ENCODE data around the gene CAPN3. TPM values are rescaled to one million over a fixed set of nuclear protein-coding genes. Genes with fewer than 3 reads are reported as not detected.
A peak's percentile ranks its signal among the peaks of the same experiment; 100 is the strongest.
"Not testable (repeated sequence)": the region's sequence is repeated elsewhere in the genome, so short reads cannot be mapped to it uniquely, and the experiment has no call there.

CAPN3 gene
- 8.4 TPM for polyA plus RNA-seq (2013)

DNA sequence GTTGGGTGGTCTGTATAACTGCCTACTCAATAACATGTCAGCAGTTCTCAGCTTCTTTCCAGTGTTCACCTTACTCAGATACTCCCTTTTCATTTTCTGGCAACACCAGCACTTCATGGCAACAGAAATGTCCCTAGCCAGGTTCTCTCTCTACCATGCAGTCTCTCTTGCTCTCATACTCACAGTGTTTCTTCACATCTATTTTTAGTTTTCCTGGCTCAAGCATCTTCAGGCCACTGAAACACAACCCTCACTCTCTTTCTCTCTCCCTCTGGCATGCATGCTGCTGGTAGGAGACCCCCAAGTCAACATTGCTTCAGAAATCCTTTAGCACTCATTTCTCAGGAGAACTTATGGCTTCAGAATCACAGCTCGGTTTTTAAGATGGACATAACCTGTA is at the start of gene CAPN3:
TSS of gene CAPN3 (plus strand) at position 253 of the 400 bp plus-strand sequence. CDS start 305 bp downstream, outside the sequence.
- Histone ChIP-seq H3K4me3 (ENCODE audit: control insufficient read depth in 1 of 7, extremely low read depth in 1 of 7, insufficient read depth in 4 of 7, low read depth in 2 of 7, low read length in 6 of 7) (no peak within 1 kb of the TSS), H3K36me3 (ENCODE audit: control insufficient read depth in 4 of 4, insufficient read depth in 4 of 4, low read length in 3 of 4) (peaks cover 0 to 16% (median 6%) of the 10 kb centered on the region in 4 experiments), H3K4me1 (ENCODE audit: control extremely low read depth in 1 of 4, control insufficient read depth in 4 of 4, insufficient read depth in 4 of 4, low read length in 3 of 4) (peaks cover 0 to 12% (median 3%) of the 10 kb centered on the region in 4 experiments), H3K9me3 (ENCODE audit: control extremely low read depth in 1 of 5, control insufficient read depth in 4 of 5, insufficient read depth in 2 of 5, low read depth in 1 of 5, low read length in 4 of 5) (no peaks in the 10 kb centered on the region), H3K27ac (ENCODE audit: insufficient read depth in 1 of 2, low read depth in 1 of 2, low read length in 2 of 2, poor library complexity in 1 of 2, severe bottlenecking in 2 of 2) (no peak within 1 kb of the TSS), H3K27me3 (replicated peaks in 2 of 5; ENCODE audit: control insufficient read depth in 4 of 5, insufficient read depth in 5 of 5, low read length in 4 of 5) (no peaks in the 10 kb centered on the region)
- WGBS (ENCODE audit: insufficient coverage) = 90% methylated on average over 1 of the region's 1 CpG
- ChIA-PET CTCF (no interaction called here), POLR2A (no interaction called here)
- DNase-seq = no peak

DNA sequence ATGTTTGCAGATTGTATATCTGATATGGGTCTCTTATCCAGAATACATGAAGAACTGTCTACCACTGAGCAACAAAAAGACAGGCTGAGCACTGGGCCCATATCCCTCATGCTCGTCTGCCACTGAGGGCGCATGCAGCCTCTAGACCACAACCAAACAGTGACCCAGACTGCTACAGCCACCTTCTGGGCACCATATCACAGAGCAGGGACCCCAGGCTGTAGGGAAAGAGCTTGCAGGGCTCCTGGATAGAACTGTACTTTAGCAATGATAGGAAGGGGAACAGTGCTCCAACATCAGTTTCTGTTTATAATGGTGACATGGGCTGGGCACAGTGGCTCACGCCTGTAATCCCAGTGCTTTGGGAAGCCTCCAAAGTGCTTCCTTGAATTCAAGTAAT is 45.8 kb upstream of the CAPN3 start:
- H3K4me1 ChIP-seq (ENCODE audit: control extremely low read depth in 1 of 4, control insufficient read depth in 4 of 4, insufficient read depth in 4 of 4, low read length in 3 of 4) = no peaks in the 10 kb centered on the region
- WGBS (ENCODE audit: insufficient coverage) = 64% methylated on average over 3 of the region's 3 CpGs
- ChIA-PET POLR2A (no interaction called here), CTCF (no interaction called here)
- H3K27me3 ChIP-seq (replicated peaks in 2 of 5; ENCODE audit: control insufficient read depth in 4 of 5, insufficient read depth in 5 of 5, low read length in 4 of 5) = no peaks in the 10 kb centered on the region
- peaks cover 4 to 31% (median 12%) of the 10 kb centered on the region in 4 experiments for H3K36me3 ChIP-seq (ENCODE audit: control insufficient read depth in 4 of 4, insufficient read depth in 4 of 4, low read length in 3 of 4)
- no peak overlapping the region for H3K27ac ChIP-seq (ENCODE audit: insufficient read depth in 1 of 2, low read depth in 1 of 2, low read length in 2 of 2, poor library complexity in 1 of 2, severe bottlenecking in 2 of 2)
- DNase-seq = peak in 1 of 3 donors; percentile 2
- no peaks in the 10 kb centered on the region for H3K9me3 ChIP-seq (ENCODE audit: control extremely low read depth in 1 of 5, control insufficient read depth in 4 of 5, insufficient read depth in 2 of 5, low read depth in 1 of 5, low read length in 4 of 5)
- no peak overlapping the region for H3K4me3 ChIP-seq (ENCODE audit: control insufficient read depth in 1 of 7, extremely low read depth in 1 of 7, insufficient read depth in 4 of 7, low read depth in 2 of 7, low read length in 6 of 7)

DNA sequence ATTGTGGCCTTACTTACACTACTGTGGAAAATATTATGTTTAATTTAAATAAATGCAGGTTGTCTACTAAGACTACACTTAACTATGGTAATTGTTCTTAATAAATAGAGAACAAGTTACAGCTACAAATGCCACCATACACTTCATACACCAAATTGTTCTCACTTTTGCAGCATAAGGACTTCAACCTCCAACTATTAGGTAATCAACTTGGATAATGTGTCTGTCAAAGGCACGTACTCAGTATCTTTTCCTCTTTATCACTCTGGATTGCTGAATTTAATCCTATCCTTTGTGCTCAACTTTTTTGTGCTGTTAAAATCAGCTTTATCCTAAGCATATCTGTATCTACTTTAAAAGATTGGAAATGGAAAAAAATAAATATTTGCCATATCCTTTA is 44.5 kb upstream of the CAPN3 start:
- Histone ChIP-seq H3K27me3 (replicated peaks in 2 of 5; ENCODE audit: control insufficient read depth in 4 of 5, insufficient read depth in 5 of 5, low read length in 4 of 5) (no peaks in the 10 kb centered on the region), H3K4me1 (ENCODE audit: control extremely low read depth in 1 of 4, control insufficient read depth in 4 of 4, insufficient read depth in 4 of 4, low read length in 3 of 4) (no peaks in the 10 kb centered on the region), H3K4me3 (ENCODE audit: control insufficient read depth in 1 of 7, extremely low read depth in 1 of 7, insufficient read depth in 4 of 7, low read depth in 2 of 7, low read length in 6 of 7) (no peak overlapping the region), H3K36me3 (ENCODE audit: control insufficient read depth in 4 of 4, insufficient read depth in 4 of 4, low read length in 3 of 4) (peaks cover 4 to 24% (median 12%) of the 10 kb centered on the region in 4 experiments), H3K9me3 (ENCODE audit: control extremely low read depth in 1 of 5, control insufficient read depth in 4 of 5, insufficient read depth in 2 of 5, low read depth in 1 of 5, low read length in 4 of 5) (no peaks in the 10 kb centered on the region), H3K27ac (ENCODE audit: insufficient read depth in 1 of 2, low read depth in 1 of 2, low read length in 2 of 2, poor library complexity in 1 of 2, severe bottlenecking in 2 of 2) (no peak overlapping the region)
- no CpG with 5 or more reads among the region's 1 CpG for WGBS (ENCODE audit: insufficient coverage)
- ChIA-PET CTCF (no interaction called here), POLR2A (no interaction called here)
- no peak for DNase-seq

DNA sequence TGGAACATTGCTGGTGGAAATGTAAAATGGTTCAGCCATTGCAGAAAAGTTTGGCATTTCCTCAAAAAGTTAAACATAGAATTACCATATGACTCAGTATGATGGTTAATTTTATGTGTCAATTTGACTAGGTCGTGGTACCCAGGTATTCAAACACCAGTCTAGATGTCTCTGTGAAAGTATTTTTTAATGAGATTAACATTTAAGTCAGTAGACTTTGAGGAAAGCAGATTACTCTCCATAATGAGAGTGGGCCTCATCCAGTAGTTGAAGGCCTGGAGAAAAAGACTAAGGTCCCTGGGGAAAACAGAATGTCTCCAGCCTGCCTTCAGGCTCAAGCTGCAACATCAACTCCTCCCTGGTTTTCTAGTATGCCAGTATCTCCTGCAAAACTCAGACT is 43.8 kb upstream of the CAPN3 start:
- CTCF ChIA-PET = no interaction called here
- peaks cover 4 to 20% (median 8%) of the 10 kb centered on the region in 4 experiments for H3K36me3 ChIP-seq (ENCODE audit: control insufficient read depth in 4 of 4, insufficient read depth in 4 of 4, low read length in 3 of 4)

DNA sequence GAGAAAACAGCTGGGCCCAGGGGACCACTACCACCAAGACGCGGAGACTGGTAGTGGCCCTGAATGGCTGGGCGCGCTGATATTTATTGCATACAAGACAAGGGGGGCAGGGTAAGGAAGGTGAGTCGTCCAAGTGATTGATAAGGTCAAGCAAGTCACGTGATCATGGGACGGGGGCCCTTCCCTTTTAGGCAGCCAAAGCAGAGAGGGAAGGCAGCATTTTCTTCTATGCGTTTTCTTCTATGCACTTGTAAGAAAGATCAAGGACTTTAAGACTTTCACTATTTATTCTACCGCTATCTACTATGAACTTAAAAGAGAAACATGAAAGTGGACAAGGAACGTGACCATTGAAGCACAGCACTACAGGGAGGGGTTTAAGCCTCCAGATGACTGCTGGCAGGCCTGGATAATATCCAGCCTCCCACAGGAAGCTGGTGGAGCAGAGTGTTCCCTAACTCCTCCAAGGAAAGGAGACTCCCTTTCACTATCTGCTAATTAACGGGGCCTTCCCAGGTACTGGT is 43.0 kb upstream of the CAPN3 start:
- H3K4me1 ChIP-seq (ENCODE audit: control extremely low read depth in 1 of 4, control insufficient read depth in 4 of 4, insufficient read depth in 4 of 4, low read length in 3 of 4); H3K4me3 ChIP-seq (ENCODE audit: control insufficient read depth in 1 of 7, extremely low read depth in 1 of 7, insufficient read depth in 4 of 7, low read depth in 2 of 7, low read length in 6 of 7); H3K27me3 ChIP-seq (replicated peaks in 2 of 5; ENCODE audit: control insufficient read depth in 4 of 5, insufficient read depth in 5 of 5, low read length in 4 of 5); DNase-seq; POLR2A ChIA-PET; H3K27ac ChIP-seq (ENCODE audit: insufficient read depth in 1 of 2, low read depth in 1 of 2, low read length in 2 of 2, poor library complexity in 1 of 2, severe bottlenecking in 2 of 2); H3K9me3 ChIP-seq (ENCODE audit: control extremely low read depth in 1 of 5, control insufficient read depth in 4 of 5, insufficient read depth in 2 of 5, low read depth in 1 of 5, low read length in 4 of 5): not testable (repeated sequence)
- CTCF ChIA-PET = interaction anchor here (1.1 kb wide), 1 partner anchor 9 kb away, joined by 3 read pairs; no protein-coding TSS in a partner anchor
- 66% methylated on average over 8 of the region's 11 CpGs for WGBS (ENCODE audit: insufficient coverage)
- peaks cover 0 to 11% (median 6%) of the 10 kb centered on the region in 4 experiments for H3K36me3 ChIP-seq (ENCODE audit: control insufficient read depth in 4 of 4, insufficient read depth in 4 of 4, low read length in 3 of 4)

More for the DNA sequence above, 43.8 kb upstream of the CAPN3 start:
- Histone ChIP-seq H3K4me3 (ENCODE audit: control insufficient read depth in 1 of 7, extremely low read depth in 1 of 7, insufficient read depth in 4 of 7, low read depth in 2 of 7, low read length in 6 of 7) (no peak overlapping the region), H3K27me3 (replicated peaks in 2 of 5; ENCODE audit: control insufficient read depth in 4 of 5, insufficient read depth in 5 of 5, low read length in 4 of 5) (no peaks in the 10 kb centered on the region), H3K4me1 (ENCODE audit: control extremely low read depth in 1 of 4, control insufficient read depth in 4 of 4, insufficient read depth in 4 of 4, low read length in 3 of 4) (no peaks in the 10 kb centered on the region), H3K9me3 (ENCODE audit: control extremely low read depth in 1 of 5, control insufficient read depth in 4 of 5, insufficient read depth in 2 of 5, low read depth in 1 of 5, low read length in 4 of 5) (no peaks in the 10 kb centered on the region), H3K27ac (ENCODE audit: insufficient read depth in 1 of 2, low read depth in 1 of 2, low read length in 2 of 2, poor library complexity in 1 of 2, severe bottlenecking in 2 of 2) (no peak overlapping the region)
- DNase-seq = no peak
- WGBS (ENCODE audit: insufficient coverage) = no CpG with 5 or more reads among the region's 1 CpG
- POLR2A ChIA-PET = no interaction called here

DNA sequence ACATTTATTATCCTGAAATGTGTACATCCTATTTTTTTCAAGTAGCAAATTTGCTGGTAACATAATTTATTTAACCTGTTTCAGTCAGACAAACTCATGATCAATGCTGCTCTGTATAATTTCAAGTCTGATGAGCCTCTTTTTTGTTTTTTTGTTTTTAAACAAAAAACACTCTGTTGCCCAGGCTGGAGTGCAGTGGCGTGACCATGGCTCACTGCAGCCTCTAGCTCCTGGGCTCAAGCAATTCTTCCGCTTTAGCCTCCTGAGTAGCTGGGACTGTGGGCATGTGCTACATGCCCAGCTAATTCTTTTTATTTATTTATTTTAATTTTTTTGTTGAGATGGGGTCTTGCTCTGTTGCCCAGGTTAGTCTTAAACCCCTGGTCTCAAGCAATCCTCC is 40.1 kb upstream of the CAPN3 start:
- POLR2A ChIA-PET = no interaction called here
- Histone ChIP-seq H3K27ac (ENCODE audit: insufficient read depth in 1 of 2, low read depth in 1 of 2, low read length in 2 of 2, poor library complexity in 1 of 2, severe bottlenecking in 2 of 2) (no peak overlapping the region), H3K4me3 (ENCODE audit: control insufficient read depth in 1 of 7, extremely low read depth in 1 of 7, insufficient read depth in 4 of 7, low read depth in 2 of 7, low read length in 6 of 7) (no peak overlapping the region), H3K27me3 (replicated peaks in 2 of 5; ENCODE audit: control insufficient read depth in 4 of 5, insufficient read depth in 5 of 5, low read length in 4 of 5) (no peaks in the 10 kb centered on the region), H3K9me3 (ENCODE audit: control extremely low read depth in 1 of 5, control insufficient read depth in 4 of 5, insufficient read depth in 2 of 5, low read depth in 1 of 5, low read length in 4 of 5) (no peaks in the 10 kb centered on the region), H3K4me1 (ENCODE audit: control extremely low read depth in 1 of 4, control insufficient read depth in 4 of 4, insufficient read depth in 4 of 4, low read length in 3 of 4) (no peaks in the 10 kb centered on the region), H3K36me3 (ENCODE audit: control insufficient read depth in 4 of 4, insufficient read depth in 4 of 4, low read length in 3 of 4) (peaks cover 0 to 17% (median 2%) of the 10 kb centered on the region in 4 experiments)
- 100% methylated on average over 1 of the region's 2 CpGs for WGBS (ENCODE audit: insufficient coverage)
- CTCF ChIA-PET = interaction anchor here (1.5 kb wide), 1 partner anchor 10 kb away, joined by 3 read pairs; no protein-coding TSS in a partner anchor
- no peak for DNase-seq

DNA sequence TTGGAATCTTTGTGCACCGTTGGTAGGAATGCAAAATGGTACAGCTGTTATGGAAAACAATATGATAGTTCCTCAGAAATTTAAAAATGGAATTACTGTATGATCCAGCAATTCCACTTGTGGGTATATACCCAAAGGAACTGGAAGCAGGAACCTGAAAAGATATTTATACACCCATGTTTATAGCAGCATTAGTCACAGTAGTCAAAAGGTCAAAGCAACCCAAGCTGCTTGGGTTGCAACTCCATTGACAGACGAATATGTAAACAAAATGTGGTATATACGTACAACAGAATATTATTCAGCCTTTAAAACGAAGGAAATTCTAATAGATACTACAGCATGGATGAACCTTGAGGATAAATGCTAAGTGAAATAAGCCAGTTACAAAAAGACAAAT is 35.0 kb upstream of the CAPN3 start:
- peaks cover 0 to 28% (median 5%) of the 10 kb centered on the region in 4 experiments for H3K36me3 ChIP-seq (ENCODE audit: control insufficient read depth in 4 of 4, insufficient read depth in 4 of 4, low read length in 3 of 4)
- H3K4me1 ChIP-seq (ENCODE audit: control extremely low read depth in 1 of 4, control insufficient read depth in 4 of 4, insufficient read depth in 4 of 4, low read length in 3 of 4) = no peaks in the 10 kb centered on the region
- H3K27ac ChIP-seq (ENCODE audit: insufficient read depth in 1 of 2, low read depth in 1 of 2, low read length in 2 of 2, poor library complexity in 1 of 2, severe bottlenecking in 2 of 2) = no peak overlapping the region
- 100% methylated on average over 2 of the region's 4 CpGs for WGBS (ENCODE audit: insufficient coverage)
- H3K27me3 ChIP-seq (replicated peaks in 2 of 5; ENCODE audit: control insufficient read depth in 4 of 5, insufficient read depth in 5 of 5, low read length in 4 of 5) = no peaks in the 10 kb centered on the region
- CTCF ChIA-PET = no interaction called here
- POLR2A ChIA-PET = no interaction called here
- no peaks in the 10 kb centered on the region for H3K9me3 ChIP-seq (ENCODE audit: control extremely low read depth in 1 of 5, control insufficient read depth in 4 of 5, insufficient read depth in 2 of 5, low read depth in 1 of 5, low read length in 4 of 5)
- H3K4me3 ChIP-seq (ENCODE audit: control insufficient read depth in 1 of 7, extremely low read depth in 1 of 7, insufficient read depth in 4 of 7, low read depth in 2 of 7, low read length in 6 of 7) = no peak overlapping the region
- no peak for DNase-seq

Measured in common myeloid progenitor, CD34-positive (primary cell).